NCI-H748 (cell line): ENCODE data around the gene MARF1.
"Not testable (repeated sequence)": the region's sequence is repeated elsewhere in the genome, so short reads cannot be mapped to it uniquely, and the experiment has no call there.

Experiments used
- DNase-seq: peaks from one replicate; lab custom pipeline; 2025; ENCODE audit not compliant: unreplicated experiment; lab: John Stamatoyannopoulos, UW

The MARF1 gene

DNA sequence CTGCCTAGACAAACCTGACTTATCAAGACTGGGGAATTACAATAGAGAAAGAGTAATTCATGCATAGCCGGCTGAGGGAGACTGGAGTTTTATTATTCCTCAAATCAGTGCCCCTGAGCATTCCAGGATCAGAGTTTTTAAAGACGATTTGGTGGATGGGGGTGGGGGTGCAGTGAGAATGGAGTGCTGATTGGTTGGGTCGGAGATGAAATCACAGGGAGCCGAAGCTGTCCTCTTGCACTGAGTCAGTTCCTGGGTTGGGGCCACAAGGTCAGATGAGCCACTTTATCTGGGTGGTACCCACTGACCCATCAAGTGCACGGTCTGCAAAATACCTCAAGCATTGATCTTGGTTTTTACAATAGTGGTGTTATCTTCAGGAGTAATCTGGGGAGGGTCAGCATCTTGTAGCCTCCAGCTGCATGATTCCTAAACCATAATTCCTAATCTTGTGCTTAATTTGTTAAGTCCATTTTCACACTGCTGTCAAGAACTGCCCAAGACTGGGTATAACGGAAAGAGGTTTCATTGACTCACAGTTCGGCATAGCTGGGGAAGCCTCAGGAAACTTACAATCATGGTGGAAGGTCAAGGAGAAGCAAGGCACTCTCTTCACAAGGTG, 69.6 kb downstream of the MARF1 start:
- no peak for DNase-seq

DNA sequence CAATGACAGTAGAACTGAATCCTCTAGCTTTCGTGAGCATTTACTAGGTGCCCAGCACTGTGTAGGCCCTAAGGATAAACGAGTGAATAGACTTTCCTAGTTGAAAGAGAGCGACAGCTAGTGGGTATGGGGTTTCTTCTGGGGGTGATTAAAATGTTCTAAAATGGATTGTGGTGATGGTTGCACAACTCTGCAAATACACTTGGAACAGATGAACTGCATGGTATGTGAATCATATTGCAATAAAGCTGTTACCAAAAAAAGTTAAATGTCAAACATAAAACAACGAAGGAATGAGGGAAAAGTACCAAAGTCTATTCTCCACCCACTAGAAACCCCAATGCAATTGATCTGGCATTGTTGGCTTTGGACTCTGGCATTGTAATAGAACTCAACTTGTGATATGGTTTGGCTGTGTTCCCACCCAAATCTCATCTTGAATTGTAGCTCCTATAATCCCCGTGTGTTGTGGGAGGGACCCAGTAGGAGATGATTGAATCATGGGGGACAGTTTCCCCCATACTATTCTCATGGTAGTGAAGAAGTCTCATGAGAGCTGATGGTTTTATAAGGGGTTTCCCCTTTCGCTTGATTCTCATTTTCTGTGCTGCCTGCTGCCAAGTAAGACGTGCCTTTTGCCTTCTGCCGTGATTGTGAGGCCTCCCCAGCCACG, 70.5 kb downstream of the MARF1 start:
- DNase-seq = no peak

DNA sequence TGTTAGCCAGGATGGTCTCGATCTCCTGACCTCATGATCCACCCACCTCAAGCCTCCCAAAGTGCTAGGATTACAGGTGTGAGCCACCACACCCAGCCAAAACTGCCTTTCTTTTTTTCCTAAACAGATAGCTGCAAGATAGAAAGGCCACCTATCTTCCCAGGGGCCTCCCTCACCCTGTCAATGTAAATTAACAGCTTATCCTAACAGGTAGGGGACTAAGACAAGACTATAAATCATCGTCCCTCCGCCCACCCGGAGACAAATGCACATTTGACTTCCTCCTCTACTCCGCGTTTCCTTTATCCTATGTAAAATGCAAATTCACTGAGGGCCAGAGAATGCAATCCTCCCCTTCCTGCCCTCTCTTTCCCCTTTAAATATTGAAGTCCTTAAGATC, 71.4 kb downstream of the MARF1 start:
- DNase-seq = no peak

DNA sequence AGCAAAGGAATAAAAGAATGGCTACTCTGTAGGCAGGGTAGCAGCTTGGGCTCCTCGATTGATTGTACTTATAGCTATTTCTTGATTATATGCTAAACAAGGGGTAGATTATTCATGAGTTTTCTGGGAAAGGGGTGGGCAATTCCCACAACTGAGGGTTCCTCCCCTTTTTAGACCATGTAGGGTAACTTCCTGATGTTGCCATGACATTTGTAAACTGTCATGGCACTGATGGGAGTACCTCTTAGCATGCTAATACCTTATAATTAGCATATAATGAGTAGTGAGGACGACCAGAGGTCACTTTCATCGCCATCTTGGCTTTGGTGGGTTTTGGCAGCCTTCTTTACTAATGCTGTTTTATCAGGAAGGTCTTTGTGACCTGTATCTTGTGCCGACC, 72.3 kb downstream of the MARF1 start:
- DNase-seq = not testable (repeated sequence)

DNA sequence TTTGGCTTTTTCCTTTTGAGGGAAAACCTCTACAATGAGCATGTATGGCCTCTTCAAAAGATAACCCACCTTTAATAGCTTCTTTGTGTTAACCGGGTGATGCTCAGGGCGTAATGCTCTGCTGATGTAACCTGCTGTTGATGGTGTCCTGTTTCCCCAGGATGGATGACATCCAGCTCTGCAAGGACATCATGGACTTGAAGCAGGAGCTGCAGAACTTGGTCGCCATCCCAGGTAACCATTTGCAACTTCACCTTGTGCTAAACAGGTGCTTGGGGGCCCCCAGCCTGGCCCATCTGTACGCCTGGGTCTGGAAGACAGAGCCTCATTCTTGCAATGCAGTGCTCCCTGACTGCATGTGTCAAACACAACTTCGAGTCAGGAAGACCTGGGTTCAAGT, 75.1 kb downstream of the MARF1 start:
- no peak for DNase-seq

DNA sequence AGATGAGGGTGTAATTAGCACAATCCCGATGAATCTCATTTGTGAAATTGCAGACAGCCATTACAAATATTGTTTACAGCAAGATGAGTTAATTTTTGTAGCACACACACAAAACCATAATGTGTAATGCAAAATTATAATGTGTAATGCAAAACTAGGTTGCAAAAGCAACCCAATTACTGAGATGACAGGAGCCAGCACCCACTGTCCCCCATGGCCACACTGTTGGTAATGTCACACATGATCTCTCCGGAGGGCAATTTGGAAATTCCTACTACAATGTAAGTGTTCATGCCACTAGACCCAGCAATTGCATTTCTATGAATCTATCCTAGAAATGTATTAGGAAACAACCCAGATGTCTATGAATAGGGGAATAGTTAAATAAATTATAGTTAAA, 76.9 kb downstream of the MARF1 start:
- no peak for DNase-seq

DNA sequence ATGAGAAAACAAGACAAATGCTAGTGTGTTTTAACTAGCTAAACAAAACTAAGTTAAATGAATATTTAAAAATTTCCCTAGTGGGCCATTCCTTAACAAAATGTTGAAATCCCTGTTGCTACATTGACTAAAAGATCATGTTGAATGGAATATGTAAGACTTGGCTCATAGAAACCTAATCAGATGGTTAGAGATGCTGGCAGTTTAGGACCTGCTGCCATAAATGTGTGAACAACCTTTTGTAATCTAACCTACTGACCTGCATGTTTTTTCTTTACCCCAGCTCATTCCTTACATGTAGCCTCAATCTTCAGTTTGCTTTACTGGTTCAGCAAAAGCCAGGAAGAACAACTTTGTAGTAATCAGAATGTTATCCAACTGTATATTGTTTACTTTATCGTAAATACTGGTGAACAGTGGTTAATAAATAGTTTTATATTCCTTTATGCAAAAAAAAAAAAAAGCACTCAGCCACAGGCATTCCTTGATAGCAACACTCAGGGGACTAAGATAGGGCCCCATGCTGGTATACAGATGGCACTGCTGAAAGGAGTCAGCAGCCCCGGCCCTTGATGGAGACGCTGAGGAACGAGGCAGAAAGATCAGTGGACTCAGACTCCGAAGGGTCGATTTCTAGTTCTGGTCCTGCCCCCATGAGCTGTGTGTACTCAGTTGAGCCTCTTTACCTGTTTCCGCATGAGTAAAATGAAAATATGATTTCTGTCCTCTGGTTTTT, 78.2 kb downstream of the MARF1 start:
- no peak for DNase-seq

DNA sequence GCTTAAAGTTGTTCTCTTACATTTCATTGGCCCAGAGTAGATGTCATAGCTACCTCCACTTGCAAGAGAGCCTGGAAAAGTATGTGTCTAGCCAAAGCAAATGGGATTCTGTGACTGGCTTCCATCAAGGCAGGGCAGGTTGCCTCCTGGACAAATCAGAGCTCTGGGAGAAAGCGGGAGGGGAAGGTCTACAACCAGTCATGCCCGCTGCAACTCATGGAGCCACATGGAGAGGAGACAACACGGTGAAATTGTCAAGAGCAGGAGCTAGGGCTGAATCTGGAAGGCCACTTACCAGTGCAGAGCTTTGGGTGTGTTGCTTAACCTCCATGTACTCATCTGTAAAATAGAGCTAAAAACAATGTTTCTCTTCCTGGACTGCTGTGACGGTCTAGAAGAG, 83.8 kb downstream of the MARF1 start:
- DNase-seq = no peak

DNA sequence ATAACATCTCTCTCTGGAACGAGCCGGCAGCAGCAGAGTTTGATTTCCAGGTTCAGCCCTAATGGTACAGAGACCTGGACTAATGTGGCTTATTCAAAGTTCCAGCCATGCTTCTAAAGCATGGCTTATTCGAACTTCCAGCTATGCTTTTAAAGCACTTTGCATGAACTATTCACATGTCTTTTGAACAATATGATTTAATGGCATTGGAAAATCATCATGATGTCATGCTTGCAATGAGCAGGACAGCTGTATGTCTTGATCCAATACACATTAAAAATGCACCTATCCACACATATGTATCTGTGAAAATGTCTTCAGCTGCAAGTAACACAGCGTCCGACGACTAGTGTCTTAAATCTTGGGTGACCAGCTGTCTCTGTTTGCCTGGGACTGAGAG, 85.7 kb downstream of the MARF1 start:
- DNase-seq = no peak

DNA sequence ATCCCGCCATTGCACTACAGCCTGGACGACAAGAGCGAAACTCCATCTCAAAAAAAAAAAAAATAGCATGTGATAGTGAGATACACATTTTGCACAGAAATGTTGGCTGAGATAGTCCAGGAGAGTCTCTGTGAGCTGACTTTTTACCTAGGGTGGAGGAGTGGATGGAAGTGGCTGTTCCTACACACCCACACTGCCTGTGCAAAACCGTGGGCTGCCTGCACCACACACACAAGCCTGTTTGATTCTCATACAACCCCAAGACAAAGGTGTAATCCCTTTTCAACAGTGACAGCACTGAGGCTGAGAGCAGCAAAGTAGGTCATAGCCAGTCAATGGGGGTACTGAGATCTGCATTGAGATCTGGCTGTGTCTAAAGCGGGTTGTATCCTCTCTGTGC, 86.8 kb downstream of the MARF1 start:
- no peak for DNase-seq

DNA sequence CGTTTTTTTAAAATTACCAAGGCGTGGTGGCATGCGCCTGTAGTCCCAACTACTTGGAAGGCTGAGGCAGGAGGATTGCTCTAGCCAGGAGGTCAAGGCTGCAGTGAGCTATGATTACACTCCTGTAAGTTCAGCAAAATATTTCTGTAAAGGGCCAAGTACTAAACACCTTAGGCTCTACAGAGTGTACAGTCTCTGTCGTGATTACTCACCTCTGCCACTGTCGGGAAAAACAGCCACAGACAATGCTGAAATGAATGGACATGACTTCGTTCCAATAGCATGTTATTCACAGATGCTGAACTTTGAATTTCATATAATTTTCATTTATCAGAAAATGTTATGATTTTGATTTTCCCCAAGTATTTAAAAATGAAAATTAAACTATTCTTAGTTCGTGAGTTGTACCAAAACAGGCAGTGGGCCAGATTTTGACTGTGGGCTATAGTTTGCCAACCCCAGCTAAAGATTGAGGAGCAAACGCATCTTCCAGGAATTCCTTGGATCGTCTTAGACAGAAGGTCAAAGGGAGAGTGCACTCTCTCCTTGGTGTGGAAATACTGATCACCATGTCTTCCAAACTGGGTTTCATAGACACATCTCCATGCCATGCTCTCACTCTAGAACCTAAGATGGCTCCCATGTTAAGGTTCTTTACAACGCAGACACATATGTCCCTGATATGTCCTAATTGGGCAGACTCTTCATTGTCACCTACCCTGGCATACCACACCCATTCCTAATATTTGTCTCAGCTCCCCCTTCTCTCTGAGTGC, 89.5 kb downstream of the MARF1 start:
- no peak for DNase-seq

DNA sequence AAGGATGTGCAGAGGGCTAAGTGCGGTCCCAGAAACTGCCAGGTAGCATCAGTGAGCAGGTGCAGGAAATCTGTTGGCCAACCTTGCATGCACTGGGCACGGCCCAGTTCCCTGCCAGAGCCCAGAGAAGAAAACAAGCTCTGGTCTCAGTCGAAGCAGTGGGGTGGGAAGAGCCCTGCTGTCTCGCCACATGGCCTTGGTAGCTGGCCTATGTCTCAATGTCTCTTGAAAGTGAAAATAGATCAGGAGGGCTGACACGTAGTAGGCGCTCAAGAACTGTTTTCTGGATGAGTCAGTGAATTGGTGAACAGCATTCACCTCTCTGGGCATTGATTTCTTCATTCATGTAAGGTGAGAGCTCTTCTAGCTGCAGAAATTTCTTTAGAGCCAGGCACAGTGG, 90.4 kb downstream of the MARF1 start:
- no peak for DNase-seq

DNA sequence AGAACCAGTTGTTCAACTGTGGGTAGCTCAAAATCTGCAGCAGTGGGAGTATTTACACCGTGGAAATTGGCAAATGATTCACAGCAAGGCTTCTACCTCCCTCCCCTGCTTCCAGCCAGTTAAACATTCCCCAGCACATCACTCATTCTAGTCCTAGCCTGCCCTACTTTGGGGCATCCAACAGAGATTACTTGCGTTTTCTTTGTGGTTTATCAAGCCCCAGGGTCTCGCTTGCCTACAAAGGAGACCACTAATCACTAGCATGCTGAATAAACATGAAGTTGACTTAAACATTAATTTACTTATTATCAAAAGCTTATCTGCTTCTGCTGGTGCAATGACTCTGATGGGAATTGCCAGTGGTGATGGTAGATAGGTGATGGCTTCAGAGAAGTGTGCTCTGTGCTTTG, 94.5 kb downstream of the MARF1 start:
- no peak for DNase-seq

DNA sequence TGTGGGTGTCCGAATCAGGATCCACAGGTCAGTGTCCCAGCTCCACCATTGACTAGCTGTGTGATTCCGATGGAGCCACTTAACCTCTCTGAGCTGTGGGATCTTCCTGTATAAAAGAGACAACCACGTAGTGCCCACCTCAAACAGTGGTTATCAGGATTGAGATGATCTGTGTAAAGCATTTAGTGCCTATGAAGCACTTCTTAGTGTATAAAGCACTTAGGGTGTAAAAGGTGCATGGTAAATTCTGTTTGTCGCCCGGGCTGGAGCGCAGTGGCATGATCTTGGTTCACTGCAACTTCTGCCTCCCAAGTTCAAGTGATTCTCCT, 95.2 kb downstream of the MARF1 start:
- no peak for DNase-seq

DNA sequence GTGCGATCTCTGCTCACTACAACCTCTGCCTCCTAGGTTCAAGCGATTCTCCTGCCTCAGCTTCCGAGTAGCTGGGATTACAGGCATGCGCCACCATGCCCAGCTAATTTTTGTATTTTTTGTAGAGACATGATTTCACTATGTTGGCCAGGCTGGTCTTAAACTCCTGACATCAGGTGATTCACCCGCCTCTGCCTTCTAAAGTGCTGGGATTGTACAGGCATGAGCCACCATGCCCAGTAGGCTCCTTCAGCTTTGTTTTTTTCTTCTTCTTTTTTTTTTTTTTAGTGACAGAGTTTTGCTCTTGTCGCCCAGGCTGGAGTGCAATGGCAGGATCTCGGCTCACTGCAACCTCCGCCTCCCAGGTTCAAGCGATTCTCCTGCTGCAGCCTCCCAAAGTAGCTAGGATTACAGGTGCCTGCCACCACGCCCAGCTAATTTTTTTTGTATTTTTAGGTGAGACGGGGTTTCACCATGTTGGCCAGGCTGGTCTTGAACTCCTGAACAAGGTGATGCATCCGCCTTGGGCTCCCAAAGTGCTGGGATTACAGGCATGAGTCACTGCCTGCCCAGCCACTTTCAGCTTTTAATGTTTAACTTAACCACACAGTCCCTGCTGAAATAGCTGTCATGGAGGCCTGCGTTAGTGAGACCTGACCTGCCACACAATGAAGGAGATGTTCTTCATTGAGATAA, 95.7 kb downstream of the MARF1 start:
- not testable (repeated sequence) for DNase-seq

DNA sequence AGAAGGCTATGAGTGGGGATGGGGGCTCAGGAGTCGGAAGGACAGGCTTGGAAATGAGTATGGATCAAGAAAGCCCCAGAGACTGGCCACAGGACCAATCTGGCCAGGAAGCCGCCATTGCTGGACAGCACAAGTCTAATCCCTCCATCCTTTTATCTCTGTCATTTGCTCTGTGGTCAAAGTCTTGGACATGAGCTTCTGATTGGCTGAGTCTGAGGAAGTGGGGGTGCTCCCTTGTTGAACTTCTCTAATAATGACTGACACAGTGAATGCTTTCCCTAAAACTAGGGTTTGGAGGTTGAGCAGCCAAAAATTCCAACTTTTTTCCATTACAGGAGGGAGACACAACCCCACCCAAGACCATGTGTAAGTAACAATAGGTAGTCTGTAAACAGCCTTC, 97.4 kb downstream of the MARF1 start:
- DNase-seq = no peak

DNA sequence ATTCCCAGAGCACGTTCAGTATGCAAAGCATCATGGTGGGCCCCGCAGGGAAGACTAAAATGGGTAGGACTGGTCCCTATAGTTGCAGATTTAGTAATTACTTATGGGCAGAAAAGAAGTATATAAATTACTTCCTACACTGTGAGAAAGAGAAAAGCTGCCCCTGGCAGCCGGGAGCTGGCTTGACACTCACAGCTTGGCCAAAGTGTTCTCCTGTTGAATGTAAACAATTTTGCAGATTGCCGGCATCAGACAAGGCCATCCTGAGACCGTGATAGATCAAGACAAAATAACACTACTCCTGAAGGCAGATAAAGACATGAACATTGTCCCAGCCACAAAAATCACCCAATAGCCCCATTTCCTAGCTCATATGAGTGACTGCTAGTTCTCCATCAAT, 98.5 kb downstream of the MARF1 start:
- no peak for DNase-seq
